ENCODE data around the gene PAQR3.

The PAQR3 gene

DNA sequence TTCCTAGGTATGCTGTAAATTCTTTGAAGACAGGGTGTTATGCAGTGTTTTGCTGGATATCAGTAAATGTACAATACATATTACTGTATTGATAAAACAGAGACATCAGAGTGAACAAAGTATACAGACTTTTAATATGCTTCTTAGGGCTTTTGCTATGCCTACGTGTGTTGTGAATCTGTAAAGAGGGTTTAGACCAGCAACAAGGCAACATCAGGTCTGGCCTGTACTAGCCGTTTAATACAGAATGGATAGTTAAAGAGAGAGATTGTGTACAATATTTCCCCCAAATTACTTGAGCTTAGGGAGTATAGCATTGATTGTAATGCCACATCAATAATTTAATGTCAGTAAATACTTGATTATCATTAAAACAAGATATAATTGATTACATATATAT is 75.2 kb downstream of the PAQR3 start:
- no peaks in the 10 kb centered on the region for H3K27me3 ChIP-seq
- no peaks in the 10 kb centered on the region for H3K4me1 ChIP-seq
- TF ChIP-seq, protein P1, sequence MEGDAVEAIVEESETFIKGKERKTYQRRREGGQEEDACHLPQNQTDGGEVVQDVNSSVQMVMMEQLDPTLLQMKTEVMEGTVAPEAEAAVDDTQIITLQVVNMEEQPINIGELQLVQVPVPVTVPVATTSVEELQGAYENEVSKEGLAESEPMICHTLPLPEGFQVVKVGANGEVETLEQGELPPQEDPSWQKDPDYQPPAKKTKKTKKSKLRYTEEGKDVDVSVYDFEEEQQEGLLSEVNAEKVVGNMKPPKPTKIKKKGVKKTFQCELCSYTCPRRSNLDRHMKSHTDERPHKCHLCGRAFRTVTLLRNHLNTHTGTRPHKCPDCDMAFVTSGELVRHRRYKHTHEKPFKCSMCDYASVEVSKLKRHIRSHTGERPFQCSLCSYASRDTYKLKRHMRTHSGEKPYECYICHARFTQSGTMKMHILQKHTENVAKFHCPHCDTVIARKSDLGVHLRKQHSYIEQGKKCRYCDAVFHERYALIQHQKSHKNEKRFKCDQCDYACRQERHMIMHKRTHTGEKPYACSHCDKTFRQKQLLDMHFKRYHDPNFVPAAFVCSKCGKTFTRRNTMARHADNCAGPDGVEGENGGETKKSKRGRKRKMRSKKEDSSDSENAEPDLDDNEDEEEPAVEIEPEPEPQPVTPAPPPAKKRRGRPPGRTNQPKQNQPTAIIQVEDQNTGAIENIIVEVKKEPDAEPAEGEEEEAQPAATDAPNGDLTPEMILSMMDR (IDR thresholded peaks at IDR 0.05; ENCODE audit: low read depth, low read length), result no peak
- peaks cover 3% of the 10 kb centered on the region; the same call in 1 of the 2 replicates for H3K36me3 ChIP-seq
- DNase-seq, result no peak
- no peak overlapping the region for H3K4me3 ChIP-seq (ENCODE audit: low read depth, low read length)
- no peaks in the 10 kb centered on the region for H3K9me3 ChIP-seq

DNA sequence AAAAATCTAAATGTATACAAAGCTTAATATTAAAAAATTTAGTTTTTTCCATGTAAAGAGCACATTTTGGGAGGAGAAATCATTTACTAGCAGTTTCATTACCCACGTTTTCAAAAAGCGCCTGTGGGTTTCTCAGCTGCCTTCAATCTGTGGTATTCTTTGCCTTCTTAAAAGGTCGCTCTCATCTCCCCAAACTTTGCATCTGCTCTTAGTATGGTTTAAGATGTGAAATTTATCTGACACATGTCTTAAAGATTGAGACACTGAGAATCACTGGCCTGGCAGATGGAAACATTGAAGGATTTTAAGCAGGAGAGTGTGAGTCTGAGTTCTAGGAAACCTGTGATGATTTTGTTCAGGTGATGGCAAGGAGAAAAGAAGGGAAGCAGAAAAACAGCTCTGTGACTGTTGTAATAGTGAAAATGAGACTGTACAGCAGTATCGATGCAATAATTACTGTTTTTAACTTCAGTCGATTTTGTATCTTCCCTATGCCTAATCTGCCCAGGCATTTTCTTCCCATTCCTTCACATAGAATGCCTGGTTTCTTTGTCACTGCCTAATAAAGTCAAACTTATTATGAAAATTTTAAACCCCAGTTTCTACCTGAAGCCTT is 75.9 kb downstream of the PAQR3 start:
- no peak for DNase-seq
- Histone ChIP-seq H3K9me3 (no peaks in the 10 kb centered on the region), H3K36me3 (peaks cover 3% of the 10 kb centered on the region; the same call in 1 of the 2 replicates), H3K27me3 (no peaks in the 10 kb centered on the region), H3K4me1 (no peaks in the 10 kb centered on the region), H3K4me3 (ENCODE audit: low read depth, low read length) (no peak overlapping the region)
- TF ChIP-seq, protein P1 (IDR thresholded peaks at IDR 0.05; ENCODE audit: low read depth, low read length), result no peak

DNA sequence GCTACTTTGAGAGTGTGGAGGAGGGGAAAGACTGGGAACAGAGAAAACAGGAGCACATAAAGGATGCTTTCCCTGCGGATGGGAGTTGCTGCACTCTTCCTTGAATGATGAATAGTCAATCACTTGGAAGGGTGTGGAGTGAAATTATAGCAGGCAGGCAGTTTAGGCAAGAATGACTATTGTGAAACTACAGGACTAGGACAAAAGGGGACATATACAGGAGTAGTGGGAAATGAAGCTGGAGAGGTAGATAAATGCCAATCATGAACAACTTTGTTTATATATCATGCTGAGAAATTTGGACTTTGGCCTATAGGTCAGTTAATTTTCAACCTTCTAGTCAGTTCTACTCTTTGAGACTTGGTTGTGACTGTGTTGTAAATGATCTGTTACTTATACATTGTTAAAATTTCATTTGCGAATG is 76.9 kb downstream of the PAQR3 start:
- Histone ChIP-seq H3K4me1 (0 out of 2 replicates have a peak, but pooled peaks cover 2% of the 10 kb centered on the region), H3K36me3 (no peaks in the 10 kb centered on the region), H3K9me3 (no peaks in the 10 kb centered on the region), H3K27me3 (no peaks in the 10 kb centered on the region), H3K4me3 (ENCODE audit: low read depth, low read length) (no peak overlapping the region)
- TF ChIP-seq, protein P1 (IDR thresholded peaks at IDR 0.05; ENCODE audit: low read depth, low read length), result no peak
- no peak for DNase-seq
